HG03039 (cell line): ENCODE results near the gene SEC24D.
"Not testable (repeated sequence)": the region's sequence is repeated elsewhere in the genome, so short reads cannot be mapped to it uniquely, and the experiment has no call there.

Experiments
- ATAC-seq: cut with Tn5 transposase; IDR thresholded peaks from one replicate; pipeline ENCODE4 v1.9.1; 2021; ENCODE audit warnings: mild to moderate bottlenecking, moderate library complexity; ENCODE audit not compliant: unreplicated experiment

Gene SEC24D, protein sequence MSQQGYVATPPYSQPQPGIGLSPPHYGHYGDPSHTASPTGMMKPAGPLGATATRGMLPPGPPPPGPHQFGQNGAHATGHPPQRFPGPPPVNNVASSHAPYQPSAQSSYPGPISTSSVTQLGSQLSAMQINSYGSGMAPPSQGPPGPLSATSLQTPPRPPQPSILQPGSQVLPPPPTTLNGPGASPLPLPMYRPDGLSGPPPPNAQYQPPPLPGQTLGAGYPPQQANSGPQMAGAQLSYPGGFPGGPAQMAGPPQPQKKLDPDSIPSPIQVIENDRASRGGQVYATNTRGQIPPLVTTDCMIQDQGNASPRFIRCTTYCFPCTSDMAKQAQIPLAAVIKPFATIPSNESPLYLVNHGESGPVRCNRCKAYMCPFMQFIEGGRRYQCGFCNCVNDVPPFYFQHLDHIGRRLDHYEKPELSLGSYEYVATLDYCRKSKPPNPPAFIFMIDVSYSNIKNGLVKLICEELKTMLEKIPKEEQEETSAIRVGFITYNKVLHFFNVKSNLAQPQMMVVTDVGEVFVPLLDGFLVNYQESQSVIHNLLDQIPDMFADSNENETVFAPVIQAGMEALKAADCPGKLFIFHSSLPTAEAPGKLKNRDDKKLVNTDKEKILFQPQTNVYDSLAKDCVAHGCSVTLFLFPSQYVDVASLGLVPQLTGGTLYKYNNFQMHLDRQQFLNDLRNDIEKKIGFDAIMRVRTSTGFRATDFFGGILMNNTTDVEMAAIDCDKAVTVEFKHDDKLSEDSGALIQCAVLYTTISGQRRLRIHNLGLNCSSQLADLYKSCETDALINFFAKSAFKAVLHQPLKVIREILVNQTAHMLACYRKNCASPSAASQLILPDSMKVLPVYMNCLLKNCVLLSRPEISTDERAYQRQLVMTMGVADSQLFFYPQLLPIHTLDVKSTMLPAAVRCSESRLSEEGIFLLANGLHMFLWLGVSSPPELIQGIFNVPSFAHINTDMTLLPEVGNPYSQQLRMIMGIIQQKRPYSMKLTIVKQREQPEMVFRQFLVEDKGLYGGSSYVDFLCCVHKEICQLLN

DNA sequence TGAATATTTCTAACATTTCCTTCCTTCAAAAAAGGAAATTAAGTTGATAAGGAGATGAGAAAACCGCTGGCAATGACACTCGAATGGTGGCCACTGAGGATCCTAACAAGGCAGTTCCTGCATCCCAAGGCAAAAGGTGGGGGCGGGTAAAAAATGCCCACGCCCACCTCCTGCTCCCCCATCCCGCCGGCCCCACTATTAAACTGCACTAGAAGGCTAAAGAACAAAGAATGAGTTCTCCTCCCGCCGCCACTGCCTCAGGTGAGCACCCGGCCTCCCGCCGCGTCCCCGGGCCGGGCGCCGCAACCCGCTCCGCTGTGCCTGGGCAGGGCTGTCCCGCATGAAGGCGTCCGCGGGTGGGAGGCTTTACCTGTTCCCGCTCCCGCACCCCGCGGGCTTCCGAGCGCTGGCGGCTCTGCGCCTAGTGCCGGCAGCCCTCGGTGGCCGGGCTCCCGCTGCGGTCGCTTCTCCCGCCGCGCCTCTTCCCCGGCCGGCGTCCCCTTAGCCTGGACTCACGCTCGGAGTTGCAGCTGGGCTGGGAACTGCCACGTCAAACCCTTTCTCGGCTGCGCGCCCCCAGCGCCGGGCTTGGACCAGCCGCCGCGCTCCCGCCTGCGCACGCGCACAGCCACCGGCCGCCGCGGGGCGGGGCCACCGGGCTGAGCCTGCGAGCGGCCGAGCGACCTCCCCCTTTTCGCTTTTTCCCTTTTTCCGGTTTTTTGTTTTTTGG lies at the start of gene SEC24D:
SEC24D (minus strand) TSS at position 556 of the 730 bp plus-strand sequence. CDS start 2,430 bp downstream, outside the sequence.
- ATAC-seq: peak; percentile 59

DNA sequence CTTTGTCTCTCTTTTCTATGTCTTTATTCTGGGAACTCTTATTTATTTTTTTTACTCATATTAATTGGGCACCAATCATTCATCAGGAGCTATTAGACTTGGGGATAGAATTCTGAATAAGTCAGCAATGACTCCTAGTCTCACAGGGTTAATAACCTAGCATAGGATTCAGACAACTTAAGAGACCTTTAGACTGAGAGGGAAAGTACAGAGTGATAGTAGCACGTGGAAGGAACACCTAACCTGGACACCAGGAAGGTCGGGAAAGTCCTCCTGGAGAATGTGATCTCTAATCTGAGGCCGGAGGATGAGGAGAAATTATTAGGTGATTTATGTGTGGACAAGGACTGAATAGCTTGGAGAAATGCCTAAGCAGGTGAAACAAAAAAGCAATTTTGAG lies 48.8 kb upstream of the SEC24D start:
- ATAC-seq: no peak

DNA sequence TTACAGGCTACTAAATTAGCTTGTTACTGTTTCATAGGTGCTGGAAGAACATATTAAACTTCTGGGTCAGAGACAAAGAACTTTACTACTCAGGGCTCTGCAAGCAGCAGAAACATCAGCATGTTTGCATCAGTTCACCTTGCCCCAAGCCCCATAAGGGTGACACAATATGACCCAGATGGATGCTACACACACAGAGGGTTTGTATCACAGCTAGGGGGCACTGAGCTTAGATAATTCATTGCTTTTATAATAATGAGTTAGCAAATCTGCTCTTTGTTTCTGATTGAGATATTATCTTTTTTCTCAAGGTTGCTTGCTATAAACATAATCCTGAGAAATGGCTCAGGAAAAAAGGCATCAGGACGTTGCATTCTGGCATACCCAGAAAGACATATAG lies 47.9 kb upstream of the SEC24D start:
- ATAC-seq: no peak

DNA sequence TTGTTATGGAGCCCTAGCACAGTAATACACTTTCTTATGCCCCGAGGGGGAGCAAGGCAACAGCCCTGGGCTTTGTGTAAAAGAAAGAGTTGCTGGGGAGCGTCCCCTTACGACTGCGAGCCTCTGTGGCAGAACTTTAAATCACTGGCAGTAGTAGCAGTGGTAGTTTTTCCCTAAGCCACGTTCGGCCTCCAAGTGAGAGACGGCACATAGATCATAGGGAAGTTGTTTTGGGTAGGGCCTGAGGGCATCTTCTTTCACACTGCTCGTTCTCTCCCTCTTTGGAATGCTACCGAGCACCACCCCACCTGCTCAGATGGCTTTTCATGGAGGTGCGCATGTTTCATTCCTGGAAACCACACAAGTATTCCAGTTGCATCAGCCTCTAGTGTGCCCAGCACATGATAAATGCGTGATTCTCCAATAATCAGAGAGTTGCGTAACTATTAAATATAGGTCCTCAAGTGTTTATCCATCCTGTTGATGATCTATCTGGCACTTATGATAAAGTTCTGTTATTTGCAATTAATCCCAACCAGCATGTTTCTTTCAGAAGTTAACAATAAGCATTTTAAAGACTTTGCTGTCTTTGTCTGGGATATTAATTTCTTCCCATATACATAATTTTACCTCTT lies 45.7 kb upstream of the SEC24D start:
- ATAC-seq: no peak

DNA sequence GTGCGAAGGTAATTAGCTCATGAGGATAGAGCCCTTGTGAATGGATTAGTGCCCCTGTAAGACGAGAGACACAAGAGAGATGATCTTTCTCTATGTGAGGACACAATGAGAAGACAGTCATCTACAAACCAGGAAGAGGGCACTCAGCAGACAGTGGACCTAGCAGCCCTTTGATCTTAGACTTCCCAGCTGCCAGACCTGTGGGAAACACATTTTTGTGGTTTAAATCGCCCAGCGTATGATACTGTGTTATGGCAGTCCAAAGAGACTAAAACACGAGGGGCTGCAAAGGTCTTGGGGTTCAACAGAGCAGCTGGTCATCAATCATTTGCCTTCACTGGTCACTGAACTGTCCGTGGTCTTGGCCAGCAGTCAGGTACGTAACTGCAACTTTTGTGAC lies 43.5 kb upstream of the SEC24D start:
- ATAC-seq: no peak

DNA sequence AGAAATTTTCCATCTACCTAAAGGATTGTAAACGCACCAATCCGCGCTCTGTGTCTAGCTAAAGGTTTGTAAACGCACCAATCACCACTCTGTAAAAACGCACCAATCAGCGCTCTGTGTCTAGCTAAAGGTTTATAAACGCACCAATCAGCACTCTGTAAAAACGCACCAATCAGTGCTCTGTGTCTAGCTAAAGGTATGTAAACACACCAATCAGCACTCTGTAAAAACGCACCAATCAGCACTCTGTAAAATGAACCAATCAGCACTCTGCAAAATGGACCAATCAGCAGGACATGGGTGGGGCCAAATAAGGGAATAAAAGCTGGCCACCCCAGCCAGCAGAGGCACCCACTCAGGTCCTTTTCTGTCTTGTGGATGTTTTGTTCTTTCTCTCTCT lies 42.6 kb upstream of the SEC24D start:
- not testable (repeated sequence) for ATAC-seq

DNA sequence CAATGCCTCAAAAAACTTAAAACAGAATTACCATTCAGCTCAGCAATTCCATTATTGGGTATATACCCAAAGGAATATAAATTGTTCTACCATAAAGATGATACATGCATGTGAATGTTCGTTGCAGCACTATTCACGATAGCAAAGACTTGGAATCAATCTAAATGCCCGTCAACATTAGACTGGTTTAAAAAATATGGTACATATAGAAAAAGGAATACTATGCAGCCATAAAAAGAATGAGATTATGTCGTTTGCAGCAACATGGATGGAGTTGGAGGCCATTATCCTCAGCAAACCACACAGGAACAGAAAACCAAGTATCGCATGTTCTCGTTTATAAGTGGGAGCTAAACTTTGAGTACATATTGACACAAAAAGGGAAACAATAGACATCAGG lies 41.9 kb upstream of the SEC24D start:
- ATAC-seq: no peak

DNA sequence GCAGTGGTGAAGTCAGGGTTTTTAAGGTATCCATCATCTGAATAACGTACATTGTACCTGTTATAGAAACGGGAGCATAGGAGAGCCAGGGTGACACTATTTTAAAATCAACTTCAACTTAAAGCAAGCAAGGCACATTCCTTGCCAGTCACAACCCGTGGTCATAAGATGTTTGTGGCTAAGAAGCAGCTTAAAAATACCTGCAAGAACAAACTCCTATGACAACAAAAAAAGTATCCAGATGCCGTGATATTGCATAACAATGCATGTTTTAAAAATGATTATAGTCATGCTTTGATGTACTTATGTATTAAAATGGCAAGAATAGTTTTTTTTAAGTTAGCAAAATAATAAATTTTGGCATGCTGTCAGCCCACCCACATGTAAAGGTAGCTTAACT lies 36.3 kb upstream of the SEC24D start:
- ATAC-seq: no peak

DNA sequence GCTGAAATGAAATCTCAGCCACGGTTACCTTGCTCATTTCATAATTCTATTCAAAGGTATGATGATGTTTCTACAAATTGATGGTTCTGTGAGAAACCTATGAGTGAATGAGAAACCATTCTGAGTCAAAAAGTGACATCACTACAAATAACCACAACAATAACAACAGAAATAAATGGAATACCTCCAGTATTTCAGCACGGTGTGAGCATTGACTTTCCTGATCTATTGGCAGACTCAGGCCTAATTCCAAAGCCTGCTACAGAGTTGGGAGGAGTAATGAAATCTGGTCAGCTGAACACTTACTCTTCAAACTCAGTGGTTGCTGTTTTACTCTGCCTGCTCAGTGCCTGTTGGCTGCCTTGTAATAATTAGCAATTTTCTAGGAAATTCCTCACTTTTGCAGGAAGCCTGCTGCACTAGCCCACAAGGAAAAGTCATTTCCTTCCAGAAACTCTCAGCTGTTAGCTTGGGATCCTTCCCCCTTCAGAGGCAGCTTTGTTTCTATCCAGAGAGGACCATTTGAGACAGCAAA lies 33.9 kb upstream of the SEC24D start:
- ATAC-seq: no peak

DNA sequence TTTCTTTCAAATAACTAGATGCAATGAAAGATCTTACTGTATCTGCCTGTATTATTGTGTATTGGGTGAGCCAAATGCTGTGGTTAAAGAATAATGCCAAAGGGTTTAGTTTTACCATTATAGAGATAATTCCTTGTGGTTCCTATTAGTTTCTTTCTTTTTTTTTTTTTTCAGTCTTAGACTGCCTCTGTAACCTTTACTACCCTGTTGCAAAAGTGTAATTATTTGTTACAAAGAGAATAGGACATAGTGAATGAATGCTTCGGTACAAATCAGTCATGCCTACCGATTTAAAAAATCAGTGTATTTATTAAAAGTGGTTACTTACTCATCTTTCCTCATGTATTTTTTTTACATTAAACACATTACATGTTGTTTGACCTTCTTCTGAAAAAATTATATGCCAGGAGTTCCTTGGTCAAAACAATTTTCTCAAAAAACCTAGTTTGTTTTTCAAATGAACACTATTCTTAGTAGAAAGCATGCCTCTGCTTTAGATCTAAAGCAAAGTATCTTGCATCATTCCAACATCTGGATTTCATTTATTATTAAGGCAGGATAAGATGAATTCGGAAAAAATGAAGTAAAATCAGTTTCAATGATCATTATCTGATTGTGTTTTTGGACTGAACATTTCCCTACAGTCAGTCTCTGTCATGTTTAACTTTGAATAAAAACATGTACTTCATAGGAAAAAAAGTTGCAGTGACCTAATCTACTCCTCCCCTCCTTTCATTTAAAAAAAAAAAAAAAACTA lies 31.6 kb upstream of the SEC24D start:
- no peak for ATAC-seq

DNA sequence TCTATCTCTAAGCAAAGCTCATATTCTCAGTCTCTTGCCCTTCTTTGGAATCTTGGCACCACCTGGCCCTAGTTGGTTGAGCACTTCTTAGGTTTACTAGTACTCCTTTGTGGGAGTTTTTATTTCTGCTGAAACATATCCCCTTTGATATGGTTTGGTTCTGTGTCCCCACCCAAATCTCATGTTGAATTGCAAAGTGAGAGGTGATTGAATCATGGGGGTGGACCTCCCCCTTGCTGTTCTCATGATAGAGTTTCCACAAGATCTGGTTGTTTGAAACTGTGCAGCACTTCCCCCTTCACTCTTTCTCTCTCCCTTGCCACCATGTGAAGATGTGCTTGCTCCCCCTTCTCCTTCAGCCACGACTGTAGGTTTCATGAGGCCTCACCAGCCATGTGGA lies 30.5 kb upstream of the SEC24D start:
- ATAC-seq: no peak

DNA sequence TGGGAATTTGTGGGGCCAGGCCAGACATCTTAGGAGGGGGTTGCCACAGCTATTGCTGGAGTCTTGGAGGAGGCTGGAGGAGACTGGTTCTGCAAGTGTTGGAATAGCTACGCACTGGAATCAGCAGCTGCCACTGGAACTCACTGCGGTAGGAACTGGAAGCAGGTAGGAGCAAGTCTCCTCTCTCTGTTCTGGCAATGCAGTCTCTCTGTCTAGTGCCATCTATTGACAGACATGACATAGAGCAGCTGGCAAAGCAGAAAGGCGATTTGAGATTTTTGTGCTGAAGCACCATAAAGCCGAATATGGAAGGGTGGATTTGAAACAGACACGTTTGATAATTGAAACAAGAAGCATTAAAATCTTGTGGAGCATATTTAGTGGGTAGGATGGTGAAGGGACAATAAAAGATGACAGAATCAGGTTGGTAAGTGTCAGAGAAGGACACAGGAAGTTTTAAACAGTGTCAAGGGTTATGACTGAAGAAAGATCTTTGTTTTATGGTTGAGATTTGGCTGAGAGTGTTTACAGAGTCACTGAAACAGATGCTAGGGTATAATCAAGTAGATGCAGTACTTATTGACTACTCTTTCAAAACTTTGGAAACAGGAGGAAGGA lies 29.3 kb upstream of the SEC24D start:
- ATAC-seq: peak; percentile 72

DNA sequence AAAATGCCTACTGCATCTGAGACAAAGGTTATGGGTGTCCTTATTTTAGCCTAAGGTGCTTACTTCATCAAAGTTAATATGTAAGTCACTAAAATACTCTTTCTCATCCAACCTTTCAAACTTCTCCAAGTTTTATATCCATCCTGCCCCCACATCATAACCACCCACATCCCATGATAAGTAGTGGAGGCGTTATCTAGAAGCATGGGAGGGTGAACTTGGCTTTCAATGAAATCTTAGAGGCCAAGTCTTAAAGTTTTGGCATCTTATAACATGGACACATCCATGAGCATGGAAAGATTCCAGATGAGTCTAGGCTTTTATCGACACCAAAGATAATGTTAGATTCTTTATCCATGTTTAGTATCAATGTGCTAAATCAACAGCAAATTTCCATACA lies 22.9 kb upstream of the SEC24D start:
- no peak for ATAC-seq

DNA sequence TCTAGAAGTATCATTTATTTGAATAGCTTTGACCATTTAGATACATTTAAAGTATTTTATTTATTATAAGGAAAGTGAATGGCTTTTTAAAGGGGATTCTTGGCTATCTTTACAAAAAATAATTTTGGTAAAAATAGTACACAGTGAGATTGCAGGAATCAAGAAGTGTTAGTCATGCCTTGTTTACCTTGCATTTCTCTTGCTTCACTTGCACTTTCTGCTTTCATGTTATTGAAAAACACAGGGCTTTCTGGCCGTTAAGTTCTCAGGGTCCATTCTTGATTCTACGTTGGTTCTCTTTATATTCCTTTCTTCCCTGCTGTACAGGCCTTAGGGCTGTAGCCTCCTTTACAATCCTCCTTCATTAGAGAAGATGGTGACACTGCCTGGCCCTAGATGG lies 21.8 kb upstream of the SEC24D start:
- no peak for ATAC-seq

DNA sequence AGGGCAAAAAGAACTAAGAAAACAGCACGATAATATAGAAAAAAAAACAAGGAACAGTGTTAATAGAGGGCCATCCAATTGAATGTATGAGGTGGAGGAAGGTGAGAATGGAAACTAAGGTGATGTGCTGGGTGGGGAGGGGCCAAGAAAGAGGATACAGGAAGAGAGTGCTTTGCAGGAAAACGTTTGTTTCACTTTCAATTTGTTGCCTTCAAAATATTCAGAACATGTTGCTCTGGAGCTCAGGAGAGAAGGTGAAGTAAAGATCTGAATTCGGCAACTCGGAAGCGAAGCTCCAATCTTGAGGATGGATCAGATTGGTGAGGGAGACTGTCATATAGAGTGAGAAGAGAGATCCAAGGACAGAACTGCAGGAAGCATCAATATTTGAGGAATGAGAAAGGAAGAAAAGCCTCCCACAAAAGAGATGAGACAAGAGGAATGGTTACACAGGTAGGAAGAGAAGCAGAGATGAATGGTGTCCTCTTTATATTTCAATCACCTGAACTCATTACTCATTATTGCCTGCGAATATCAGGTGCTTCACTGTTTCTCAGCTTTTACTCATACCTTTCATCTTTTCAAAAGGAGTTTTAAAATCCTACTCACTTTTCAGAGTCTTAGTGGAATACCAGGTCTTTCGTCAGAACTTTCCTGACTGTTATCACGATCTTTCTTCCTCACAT lies 14.7 kb upstream of the SEC24D start:
- ATAC-seq: peak; percentile 92

DNA sequence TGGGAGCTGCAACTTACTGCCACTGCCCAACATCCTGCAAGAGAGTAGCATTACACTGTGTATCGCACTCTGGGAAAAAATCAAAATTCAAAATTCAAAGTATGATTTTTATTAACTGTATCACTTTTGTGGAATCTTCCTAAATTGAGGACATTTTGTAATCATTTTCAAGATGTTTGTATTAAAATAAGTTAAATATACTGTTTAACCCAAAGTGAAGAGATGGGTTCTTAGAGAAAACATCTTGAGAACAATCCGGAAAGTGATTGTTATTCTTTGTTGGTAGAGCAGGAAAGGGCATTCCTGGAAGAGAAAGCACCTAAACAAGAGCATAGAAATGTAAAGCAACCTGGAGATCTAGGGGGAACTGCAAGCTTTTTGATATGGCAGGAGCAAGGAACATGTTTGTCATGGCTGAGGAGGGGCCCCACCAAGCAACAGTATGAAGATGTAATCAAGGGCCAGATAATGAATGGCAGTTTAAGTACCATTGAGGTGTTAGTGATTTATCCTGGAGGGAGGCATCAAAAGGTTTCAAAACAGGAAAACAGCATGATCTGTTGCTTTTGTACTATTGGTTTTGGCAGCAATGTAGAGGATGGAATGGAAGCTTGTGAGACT lies 14.1 kb upstream of the SEC24D start:
- peak; percentile 19 for ATAC-seq

DNA sequence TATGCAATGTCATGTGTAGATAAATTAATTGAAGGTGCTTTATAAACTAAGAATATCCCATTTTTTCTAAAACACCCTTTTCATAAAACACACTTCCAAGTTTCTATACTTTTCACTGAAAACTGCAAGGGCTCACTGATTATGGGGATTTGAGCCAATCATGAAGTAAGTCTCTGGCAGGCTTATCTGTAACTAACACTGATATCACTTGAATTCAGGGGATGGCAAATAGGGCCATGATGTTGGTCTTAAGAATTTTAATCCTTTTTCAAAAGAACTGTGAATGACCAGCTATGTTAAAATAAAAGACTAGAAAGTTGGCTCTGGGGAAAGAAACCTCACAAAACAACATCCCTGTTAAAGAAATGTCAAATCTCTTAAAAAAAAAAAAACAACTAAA lies 13.0 kb upstream of the SEC24D start:
- ATAC-seq: no peak

DNA sequence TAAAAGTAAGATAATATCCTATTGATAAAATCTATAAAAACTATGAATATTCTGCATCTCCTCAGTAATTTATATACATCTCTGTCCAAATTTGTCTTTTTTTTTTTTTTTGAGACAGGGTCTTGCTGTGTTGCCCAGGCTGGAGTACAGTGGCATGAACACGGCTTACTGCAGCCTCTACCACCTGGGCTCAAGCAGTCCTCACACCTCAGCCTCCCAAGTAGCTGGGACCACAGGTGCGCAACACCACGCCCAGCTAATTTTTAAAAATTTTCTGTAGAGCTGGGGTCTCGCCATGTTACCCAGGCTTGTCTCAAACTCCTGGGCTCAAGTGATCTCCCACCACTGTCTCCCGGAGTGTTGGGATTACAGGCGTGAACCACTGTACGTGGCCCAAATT lies 12.3 kb upstream of the SEC24D start:
- ATAC-seq: no peak
